ENCODE results near the gene E2F6.
A peak's percentile ranks its signal among the peaks of the same experiment; 100 is the strongest.

Gene E2F6

DNA sequence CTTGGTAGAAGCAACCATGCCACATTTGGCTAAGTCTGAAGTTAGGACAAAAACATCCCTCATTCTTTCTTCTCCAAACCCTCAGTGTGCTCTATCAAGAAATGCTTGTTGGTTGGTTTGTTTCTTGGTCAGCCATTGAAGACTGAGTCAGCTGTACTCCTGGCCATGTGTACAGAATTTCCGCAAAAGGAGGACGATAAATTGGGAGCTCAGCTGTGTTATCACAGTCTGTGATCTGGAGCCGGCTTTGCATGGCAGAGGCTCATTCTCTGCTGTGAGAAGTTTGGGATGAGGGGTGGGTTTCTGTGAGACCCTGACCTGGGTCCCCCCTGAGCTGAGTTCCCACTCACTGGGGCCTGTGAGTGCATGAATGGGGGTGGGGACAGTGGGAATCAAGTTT is 26.3 kb upstream of the E2F6 start:
- no peak for DNase-seq

DNA sequence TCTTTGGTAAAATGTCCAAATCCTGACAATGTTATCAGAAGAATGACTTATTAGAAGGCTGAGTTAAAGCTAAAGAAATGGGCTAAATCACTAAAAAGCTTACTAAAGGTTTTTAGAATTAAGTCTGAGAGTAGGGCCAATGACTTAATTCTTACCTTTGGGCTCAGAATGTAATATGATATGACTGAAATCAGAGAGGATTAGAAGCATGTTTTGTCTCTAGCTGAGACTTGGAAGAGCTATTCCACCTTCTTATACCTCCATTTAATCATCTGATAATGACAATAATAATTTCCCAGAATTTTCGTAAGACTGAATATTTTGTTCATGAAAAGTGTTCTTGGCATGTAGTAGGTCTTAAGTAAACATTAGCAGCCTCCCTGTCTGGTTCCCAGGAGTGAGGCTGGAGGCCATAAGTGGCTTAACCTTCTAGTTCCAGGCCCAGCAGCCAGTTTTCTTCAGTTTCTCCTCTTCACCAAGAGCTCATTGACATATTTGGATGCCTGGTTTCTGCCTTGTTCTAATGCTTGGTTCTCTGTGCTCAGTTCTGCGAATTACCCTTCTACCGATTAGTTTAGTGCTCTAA is 25.5 kb upstream of the E2F6 start:
- DNase-seq, result no peak

DNA sequence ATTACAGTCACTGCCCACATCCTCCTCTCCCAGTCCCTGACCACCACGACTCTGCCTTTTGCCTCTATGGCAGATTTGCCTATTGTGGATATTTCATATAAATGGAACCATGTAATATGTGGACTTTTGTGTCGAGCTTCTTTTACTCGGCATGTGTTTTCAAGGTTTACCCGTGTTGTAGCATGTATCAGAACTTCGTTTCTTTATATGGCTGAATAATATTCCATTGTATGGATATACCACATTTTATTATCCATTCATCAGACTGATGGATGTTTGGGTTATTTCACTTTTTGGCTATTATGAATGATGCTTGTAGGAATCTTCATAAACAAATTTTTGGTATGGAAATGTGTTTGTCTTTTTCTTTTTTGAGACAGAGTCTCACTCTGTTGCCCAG is 24.2 kb upstream of the E2F6 start:
- no peak for DNase-seq

DNA sequence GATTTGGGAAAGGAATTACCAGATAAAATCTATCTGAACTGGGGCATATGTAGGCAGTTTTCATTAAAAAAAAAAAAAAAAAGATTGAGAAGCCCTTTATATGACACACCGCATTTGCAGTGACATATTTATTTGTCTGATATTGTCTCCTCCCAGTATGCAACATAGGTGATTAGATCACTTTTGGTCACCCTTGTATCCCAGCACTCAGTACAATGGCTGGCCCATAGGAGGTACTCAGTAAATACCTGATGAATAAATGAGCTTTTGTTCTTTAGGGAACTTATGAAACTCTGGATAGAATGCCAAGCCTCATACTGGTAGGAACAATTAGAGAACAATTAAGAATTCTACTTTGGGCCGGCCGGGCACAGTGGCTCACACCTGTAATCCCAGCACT is 22.8 kb upstream of the E2F6 start:
- DNase-seq, result no peak

GRCh38 chr2:11483806-11484617 is 18.1 kb upstream of the E2F6 start:
- DNase-seq, result no peak

GRCh38 chr2:11482473-11483035 is 16.6 kb upstream of the E2F6 start:
- DNase-seq, result peak in 1 of 2 experiments; percentile 11

DNA sequence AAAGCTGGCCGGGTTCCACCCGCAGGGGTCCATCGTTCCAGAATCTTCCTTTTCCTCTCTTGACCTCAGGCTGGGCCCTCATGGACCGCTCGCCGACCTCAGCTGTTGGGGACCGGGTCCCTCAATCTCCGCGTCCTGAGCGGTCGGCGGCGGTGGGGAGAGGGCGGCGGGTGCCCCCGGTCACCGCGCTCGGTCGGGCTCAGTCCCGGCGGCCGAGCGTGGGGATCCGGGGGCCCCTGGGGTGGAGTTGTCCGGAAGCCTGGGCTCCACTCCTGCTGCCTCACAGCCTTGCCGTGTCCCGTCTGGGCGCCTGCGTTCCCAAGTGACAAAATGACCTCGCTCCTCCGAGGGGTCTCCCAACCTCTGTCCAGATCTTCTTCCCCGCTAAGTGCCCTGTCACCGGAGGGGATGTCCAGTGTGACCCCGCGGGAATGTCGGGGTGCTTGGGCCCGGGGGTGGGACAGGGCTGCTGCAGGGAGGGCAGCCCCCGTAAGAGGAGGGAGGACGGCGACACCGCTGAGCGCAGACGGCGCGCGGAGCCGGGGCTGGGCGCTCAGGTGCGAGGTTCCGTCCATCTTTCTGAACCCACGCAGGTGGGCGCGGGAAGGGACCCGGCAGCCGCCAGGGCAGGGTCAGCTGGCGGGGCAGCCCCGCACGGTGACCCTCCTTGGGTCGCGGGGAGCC is 16.0 kb upstream of the E2F6 start:
- no peak for DNase-seq

DNA sequence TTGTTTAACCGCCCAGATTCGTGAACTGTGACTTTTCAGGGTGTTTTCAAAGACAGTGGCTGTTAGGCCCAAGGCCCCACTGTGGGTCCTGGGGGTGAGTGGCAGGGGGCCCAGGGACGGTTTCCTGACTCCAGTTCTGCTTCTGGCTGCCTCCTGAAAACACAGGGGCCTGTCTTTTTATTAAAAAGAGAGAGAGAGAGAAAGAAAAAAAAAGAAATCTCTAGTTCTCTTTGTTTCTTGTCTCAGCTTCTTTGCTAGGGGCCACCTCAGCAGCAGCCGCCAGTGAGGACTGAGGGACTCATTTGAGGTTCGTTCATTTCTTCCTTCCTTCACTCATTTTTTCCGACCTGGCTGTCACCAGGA is 15.4 kb upstream of the E2F6 start:
- DNase-seq, result no peak

DNA sequence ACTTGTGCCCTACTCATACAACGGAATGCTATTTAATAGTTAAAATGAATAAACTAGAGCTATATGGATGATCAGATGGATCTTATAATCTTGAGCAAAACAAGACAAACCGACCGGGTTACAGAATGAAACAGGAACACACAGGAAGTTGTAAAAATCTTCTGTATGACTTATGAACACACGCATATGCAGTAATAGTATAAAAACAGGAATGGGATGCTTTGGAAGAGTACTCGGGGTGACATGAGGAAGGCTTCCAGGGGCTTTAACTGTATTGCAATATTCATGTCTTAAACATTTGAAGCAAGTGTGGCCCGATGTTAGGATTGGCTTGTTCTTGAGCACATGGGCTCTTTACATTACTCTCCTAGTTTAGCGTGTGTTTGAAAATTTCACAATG is 14.9 kb upstream of the E2F6 start:
- DNase-seq, result no peak

DNA sequence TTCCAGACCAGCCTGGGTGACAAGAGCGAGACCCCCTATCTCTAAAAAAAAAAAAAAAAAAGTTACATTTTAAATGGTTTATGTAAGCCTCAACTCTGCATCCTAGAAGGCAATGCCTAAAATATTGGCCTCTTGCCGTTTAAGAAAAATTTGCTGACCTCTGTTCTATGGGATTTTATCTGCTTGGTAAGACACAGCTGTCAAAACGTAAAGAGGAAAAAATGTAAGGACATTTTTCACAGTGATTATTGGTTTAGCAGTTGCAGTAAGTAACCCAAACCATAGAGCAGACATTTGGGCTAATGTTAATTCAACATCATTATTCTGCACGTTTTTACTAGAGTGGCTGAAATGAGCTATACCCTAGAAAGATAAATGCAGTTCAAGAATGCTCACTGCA is 14.4 kb upstream of the E2F6 start:
- no peak for DNase-seq

DNA sequence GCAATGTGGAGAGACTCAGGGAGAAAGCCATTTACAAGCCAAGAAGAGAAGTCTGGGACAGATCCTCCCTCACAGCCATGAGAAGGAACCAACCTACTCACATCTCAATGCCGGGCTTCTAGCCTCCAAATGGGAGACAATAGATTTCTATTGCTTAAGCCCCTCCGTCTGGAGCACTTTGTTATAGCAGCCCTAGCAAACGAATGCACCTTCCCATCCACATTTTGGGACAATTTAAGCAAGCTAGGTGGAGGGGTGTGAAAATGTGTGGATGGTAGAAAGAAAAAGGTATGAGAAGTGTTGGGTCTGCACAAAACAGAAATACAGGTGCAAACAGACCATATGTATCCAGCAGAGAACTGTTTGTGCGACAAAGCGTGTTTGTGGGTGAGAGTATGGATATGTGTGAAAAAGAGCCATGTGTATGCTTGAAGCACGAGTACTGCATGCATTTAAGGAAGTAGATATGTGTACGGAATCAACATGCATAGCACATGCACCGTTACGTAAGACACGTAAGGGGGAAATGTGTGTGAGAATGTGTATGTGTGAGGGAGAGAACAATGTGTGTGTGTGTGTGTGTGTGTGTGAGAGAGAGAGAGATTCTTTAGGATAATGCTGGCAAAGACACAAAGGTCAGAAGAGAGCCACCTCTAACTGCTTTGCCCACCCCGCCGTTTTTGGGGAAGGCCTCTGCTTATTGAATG is 13.1 kb upstream of the E2F6 start:
- no peak for DNase-seq

DNA sequence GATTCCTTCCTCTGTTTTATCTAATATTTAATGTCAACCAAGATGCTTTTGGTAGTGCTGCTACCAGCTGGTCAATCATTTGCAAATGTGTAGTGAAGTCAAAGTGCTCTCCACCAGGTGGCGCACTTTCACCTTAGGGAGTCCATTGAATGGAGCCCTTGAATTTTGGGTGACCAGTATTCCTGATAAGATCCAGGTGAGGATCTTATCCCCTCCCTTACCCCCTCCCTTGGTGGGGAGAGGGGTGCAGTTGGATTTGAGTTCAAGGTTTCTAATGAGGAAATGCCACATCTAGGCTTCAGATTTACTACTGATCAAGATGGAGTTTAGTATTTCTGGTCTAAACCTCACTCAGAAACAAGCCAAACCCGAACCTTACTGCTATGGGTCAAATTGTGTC is 12.0 kb upstream of the E2F6 start:
- DNase-seq, result peak; percentile 53 to 66

DNA sequence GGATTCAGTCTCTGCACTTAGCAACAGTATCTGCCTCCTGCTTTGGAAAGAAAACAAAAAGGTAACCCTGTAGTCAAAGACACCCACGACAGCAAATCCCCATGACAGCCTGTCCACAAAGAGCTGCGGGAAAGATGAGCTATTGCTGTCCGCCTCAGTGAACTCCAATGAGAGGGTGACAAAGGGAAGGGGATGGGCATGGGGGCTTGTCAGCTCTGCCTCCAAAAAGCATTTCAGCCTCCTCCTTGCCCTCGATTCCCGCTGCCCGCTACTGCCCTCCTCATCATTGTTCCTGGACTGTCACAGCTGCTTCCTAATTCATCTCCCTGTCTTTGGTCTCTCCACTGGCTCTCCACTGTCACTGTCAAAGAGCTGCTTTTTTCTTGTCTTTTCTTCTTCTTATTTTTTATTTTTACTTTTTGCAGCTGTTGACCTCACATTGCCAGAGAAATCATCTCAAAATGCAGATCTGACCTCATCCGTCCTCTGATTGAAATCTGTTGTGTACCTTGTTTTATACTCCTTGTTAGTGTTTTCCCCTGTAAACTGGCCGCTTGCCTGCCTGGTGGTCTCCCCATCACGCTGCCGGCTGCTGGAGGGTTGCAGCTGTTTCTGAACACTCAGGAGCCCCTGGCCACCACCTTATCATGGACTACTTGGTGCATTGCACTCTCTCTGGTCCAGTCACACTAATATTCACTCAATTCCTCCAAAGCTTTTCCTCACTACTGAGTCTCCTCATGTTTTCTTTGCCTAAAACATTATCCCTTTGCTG is 7.9 kb upstream of the E2F6 start:
- no peak for DNase-seq

GRCh38 chr2:11467749-11468148 is 1.8 kb upstream of the E2F6 start:
- no peak for DNase-seq

DNA sequence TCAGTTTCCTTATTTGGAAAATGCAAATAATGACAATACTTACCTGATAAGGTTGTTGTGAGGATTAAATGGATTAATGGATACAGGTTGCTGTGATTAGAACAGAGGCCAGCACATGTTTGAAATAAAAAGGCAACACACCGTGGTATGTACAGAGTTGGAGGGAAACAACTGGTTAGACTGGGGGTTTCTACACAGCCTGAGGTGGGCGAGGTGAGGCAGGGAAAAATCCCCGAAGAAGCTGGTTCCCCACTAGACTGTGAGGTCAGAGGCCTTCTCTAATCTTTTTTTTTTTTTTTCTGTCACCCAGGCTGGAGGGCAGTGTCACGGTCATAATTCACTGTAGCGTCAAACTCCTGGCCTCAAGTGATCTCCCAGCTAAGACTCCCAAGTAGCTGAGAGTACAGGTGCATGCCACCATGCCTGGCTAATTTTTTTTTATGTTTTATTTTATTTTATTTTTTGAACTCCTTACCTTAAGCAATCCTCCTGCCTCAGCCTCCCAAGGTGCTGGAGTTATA is 1.2 kb upstream of the E2F6 start:
- DNase-seq, result no peak

GRCh38 chr2:11466307-11467128 is 557 bp upstream of the E2F6 start:
- DNase-seq, result no peak

DNA sequence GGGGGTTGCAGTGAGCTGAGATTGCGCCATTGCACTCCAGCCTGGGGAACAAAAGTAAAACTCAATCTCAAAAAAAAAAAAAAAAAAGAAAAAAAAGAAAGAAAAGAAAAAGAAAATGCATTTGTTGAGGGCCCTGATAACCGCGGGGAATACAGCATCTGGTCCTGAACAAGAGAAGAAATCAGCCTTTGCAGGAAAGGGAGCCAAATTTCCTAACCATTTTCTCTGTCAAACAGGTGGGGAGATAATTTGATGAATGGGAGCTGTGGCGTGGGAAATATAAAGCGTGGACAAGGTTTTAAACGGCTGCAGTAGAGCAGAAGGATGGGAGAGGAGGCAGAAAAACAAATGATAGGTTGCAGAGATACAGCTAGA is 864 bp downstream of the E2F6 start:
- DNase-seq, result no peak

DNA sequence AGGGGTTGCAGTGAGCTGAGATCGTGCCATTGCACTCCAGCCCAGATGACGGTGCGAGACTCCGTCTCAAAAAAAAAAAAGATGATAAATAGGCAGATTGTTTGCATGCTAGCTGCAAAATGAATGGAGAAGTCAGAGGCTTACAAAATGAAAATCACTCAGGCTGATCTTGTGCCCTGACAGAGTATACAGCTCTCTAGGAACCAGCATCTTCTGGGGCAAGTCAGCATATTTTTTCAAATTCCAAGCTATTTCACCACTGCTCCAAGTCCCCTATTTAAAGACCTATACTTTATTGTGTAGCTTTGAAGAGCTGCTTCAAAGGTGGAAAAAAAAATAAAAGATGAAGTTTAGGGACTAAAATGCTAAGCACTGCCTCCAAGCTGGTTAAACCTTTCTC is 6.1 kb downstream of the E2F6 start:
- no peak for DNase-seq

DNA sequence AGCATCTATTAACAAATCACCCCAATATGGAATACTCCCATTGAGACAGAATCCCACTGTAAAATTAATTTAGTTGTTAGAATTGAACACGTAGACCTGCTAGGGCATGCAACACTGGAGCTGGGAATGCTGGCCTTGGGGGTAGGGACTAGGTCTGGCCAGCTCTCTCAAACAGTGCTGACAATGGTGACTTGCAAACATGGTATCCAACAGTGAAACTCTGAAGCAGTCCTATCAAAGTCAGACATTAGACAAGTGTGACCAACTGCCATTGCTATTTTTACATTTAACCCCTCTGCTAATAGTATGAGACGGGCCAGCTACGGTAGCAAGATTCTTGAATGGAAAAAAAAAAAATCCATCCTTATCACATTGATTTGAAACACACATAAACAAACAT is 7.2 kb downstream of the E2F6 start:
- DNase-seq, result no peak

DNA sequence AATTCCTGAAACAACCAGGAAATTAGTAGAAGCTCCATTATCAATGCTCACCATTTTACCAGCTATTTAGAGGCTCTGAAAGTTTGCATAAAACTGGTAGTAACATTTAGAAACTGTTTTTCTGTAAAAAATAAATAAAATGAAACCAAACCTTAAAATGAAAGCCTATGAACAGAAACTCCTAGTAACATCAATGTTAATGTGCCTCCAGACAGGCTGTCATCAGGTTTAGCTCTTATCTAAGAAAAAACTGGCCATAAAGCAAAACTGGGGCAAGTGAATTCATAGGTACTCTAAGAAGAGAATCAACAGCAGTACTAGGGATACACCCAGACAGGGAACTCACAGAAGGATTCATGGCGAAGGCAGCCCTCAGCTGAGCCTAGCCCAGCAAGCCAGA is 8.0 kb downstream of the E2F6 start:
- no peak for DNase-seq

DNA sequence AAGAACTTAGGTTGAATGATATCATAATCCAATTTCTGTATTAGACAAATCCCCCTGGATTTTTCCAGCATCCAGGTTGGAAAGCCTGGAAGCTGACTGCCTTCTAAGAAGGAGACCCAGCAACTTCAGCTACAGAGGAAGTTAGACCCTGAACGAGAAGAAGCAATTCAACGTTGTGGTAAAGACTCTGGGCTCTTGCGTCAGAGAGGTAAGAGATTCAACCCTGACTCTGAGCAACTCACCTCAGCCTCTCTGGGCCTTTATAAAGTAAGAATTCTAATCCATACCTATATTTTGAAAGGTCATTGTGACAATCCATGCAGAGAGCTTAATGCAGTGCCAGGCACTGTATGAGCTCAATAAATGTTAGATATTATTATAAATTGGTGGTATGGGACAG is 9.7 kb downstream of the E2F6 start:
- DNase-seq, result peak in 1 of 2 experiments; percentile 25

Data from Kasumi-1 (cell line).